HCT116 (cell line): ENCODE data around the gene LZTS3. TPM values are rescaled to one million over a fixed set of nuclear protein-coding genes. Genes with fewer than 3 reads are reported as not detected.

Experiments
- ATAC-seq: fragments of 200-7000 bp; cut with Tn5 transposase; 2 replicates; pipeline ENCODE4 v1.9.1; 2020; ENCODE audit warnings: mild to moderate bottlenecking, moderate library complexity
- BruUV-seq: library from RNA; stranded (reverse); fragments of 400-500 nt; replicated peaks from 2 replicates; lab custom pipeline; 2021; lab: Mats Ljungman, UMichigan
- CTCF ChIA-PET: fragments of 300-600 bp; sonication (Branson Sonifier 250); formaldehyde crosslinking; loops from one replicate; lab custom pipeline; 2021; ENCODE audit warnings: antibody characterized with exemption; lab: Charles Lee
- POLR2A ChIA-PET: fragments of 300-600, 350-600 bp; sonication (Branson Sonifier 250); formaldehyde crosslinking; loops from one replicate; lab custom pipeline; 2021; ENCODE audit warnings: antibody characterized with exemption; lab: Charles Lee
- RAD21 ChIA-PET, 2 experiments: fragments of 300-600 bp; sonication (Branson Sonifier 250); formaldehyde crosslinking; loops; one replicate each; lab custom pipeline; 2023; ENCODE audit warnings: low total read pairs in 2 of 2; ENCODE audit not compliant: uncharacterized antibody in 2 of 2, unreplicated experiment in 2 of 2, low non-redundant PET in 1 of 2; lab: Charles Lee
- DNase-seq: peaks from one replicate; pipeline ENCODE4 v3.0.0-alpha.2; 2010; ENCODE audit warnings: low read depth, low spot score
- H2AFZ ChIP-seq: fragments of 200-600 bp; shearing (Covaris generic), sonication (generic); 2 replicates; pipeline ENCODE4 v1.6.1; 2017; ENCODE audit warnings: low read depth, mixed run types, mixed read lengths, antibody characterized with exemption, low read length; ENCODE audit not compliant: poor library complexity, severe bottlenecking
- H3K27ac ChIP-seq: 2 replicates; pipeline ENCODE4 v1.5.1; 2012; ENCODE audit warnings: low read depth, low read length
- H3K27me3 ChIP-seq: fragments of 200-600 bp; sonication (generic); 2 replicates; pipeline ENCODE4 v1.6.1; 2016; ENCODE audit warnings: mixed run types, low read length, mixed read lengths; ENCODE audit not compliant: insufficient read depth
- H3K36me3 ChIP-seq, 2 experiments: fragments of 200-500 bp in 1 of 2; fragments of 200-600 bp in 1 of 2; sonication (Bioruptor generic) in 1 of 2; sonication (generic) in 1 of 2; 2 replicates each; pipeline versions ENCODE4 v1.5.1 to v1.6.1; 2014 to 2016; ENCODE audit warnings: low read length in 2 of 2, inconsistent platforms in 1 of 2, mixed read lengths in 1 of 2, mixed run types in 1 of 2; ENCODE audit not compliant: insufficient read depth in 2 of 2, control insufficient read depth in 1 of 2
- H3K4me1 ChIP-seq, 2 experiments: fragments of 200-600 bp in 1 of 2; sonication (generic) in 1 of 2; 2 replicates each; pipeline versions ENCODE4 v1.5.1 to v1.6.1; 2012 to 2017; ENCODE audit warnings: low read length in 2 of 2, inconsistent platforms in 1 of 2, mild to moderate bottlenecking in 1 of 2, mixed read lengths in 1 of 2, mixed run types in 1 of 2, moderate library complexity in 1 of 2; ENCODE audit not compliant: insufficient read depth in 2 of 2, control insufficient read depth in 1 of 2
- H3K4me2 ChIP-seq: fragments of 200-600 bp; sonication (generic); 2 replicates; pipeline ENCODE4 v1.6.1; 2017; ENCODE audit warnings: mixed run types, low read length, mixed read lengths
- H3K4me3 ChIP-seq, 2 experiments: fragments of 200-600 bp in 1 of 2; sonication (generic) in 1 of 2; replicated peaks in 1 of 2; 2 replicates each; pipeline ENCODE4 v1.5.1; 2011 to 2016; ENCODE audit warnings: low read length in 2 of 2, control low read depth in 1 of 2, low read depth in 1 of 2, mild to moderate bottlenecking in 1 of 2, mixed read lengths in 1 of 2, mixed run types in 1 of 2
- H3K79me2 ChIP-seq: fragments of 200-600 bp; sonication (generic); 2 replicates; pipeline ENCODE4 v1.6.1; 2017; ENCODE audit warnings: mild to moderate bottlenecking, mixed run types, low read length, moderate library complexity, mixed read lengths; ENCODE audit not compliant: insufficient read depth
- H3K9ac ChIP-seq: fragments of 200-600 bp; sonication (generic); 2 replicates; pipeline ENCODE4 v1.6.1; 2016; ENCODE audit warnings: low read length, mixed read lengths
- H3K9me2 ChIP-seq: fragments of 200-600 bp; sonication (generic), shearing (Covaris generic); 2 replicates; pipeline ENCODE4 v1.6.1; 2017; ENCODE audit warnings: mixed run types, mild to moderate bottlenecking, moderate library complexity; ENCODE audit not compliant: insufficient read depth
- H3K9me3 ChIP-seq, 2 experiments: fragments of 200-500 bp in 1 of 2; fragments of 200-600 bp in 1 of 2; sonication (Bioruptor generic) in 1 of 2; sonication (generic) in 1 of 2; 2 replicates each; pipeline ENCODE4 v1.6.1; 2014 to 2017; ENCODE audit warnings: low read length in 2 of 2, mixed read lengths in 2 of 2, inconsistent platforms in 1 of 2, low read depth in 1 of 2, mild to moderate bottlenecking in 1 of 2, mixed run types in 1 of 2, moderate library complexity in 1 of 2; ENCODE audit not compliant: control insufficient read depth in 1 of 2, insufficient read depth in 1 of 2
- H4K20me1 ChIP-seq: fragments of 200-600 bp; sonication (generic), shearing (Covaris generic); 2 replicates; pipeline ENCODE4 v1.6.1; 2017; ENCODE audit warnings: mixed run types, mild to moderate bottlenecking, moderate library complexity; ENCODE audit not compliant: insufficient read depth
- ATF3 ChIP-seq: IDR thresholded peaks from 2 replicates; pipeline ENCODE4 v1.6.1; 2012
- CBX3 ChIP-seq: IDR thresholded peaks from 2 replicates; pipeline ENCODE4 v1.6.1; 2012; ENCODE audit warnings: low read depth
- CEBPB ChIP-seq: IDR thresholded peaks from 2 replicates; pipeline ENCODE4 v1.6.1; 2012; ENCODE audit warnings: low read depth
- CTCF ChIP-seq, 3 experiments: fragments of 200-600 bp in 1 of 3; sonication (generic) in 1 of 3; IDR thresholded peaks in 2 of 3; conservative IDR thresholded peaks in 1 of 3; 2 replicates each; pipeline ENCODE4 v1.5.1; 2012 to 2017; ENCODE audit warnings: low read depth in 2 of 3, low read length in 2 of 3, antibody characterized with exemption in 1 of 3, borderline replicate concordance in 1 of 3, control low read depth in 1 of 3, mild to moderate bottlenecking in 1 of 3, mixed read lengths in 1 of 3, mixed run types in 1 of 3, moderate library complexity in 1 of 3; ENCODE audit not compliant: insufficient read depth in 1 of 3
- EGR1 ChIP-seq: IDR thresholded peaks from 2 replicates; pipeline ENCODE4 v1.6.1; 2012; ENCODE audit warnings: low read depth
- ELF1 ChIP-seq: IDR thresholded peaks from 2 replicates; pipeline ENCODE4 v1.6.1; 2012; ENCODE audit warnings: low read depth, borderline replicate concordance
- EZH2 ChIP-seq: fragments of 200-600 bp; sonication (generic); IDR thresholded peaks from 2 replicates; pipeline ENCODE4 v1.6.1; 2017; ENCODE audit warnings: antibody characterized with exemption, mixed run types
- EZH2phosphoT487 ChIP-seq: fragments of 200-600 bp; IDR thresholded peaks from 2 replicates; pipeline ENCODE4 v1.6.1; 2018; ENCODE audit warnings: antibody characterized with exemption, borderline replicate concordance
- FOSL1 ChIP-seq: IDR thresholded peaks from 2 replicates; pipeline ENCODE4 v1.6.1; 2012; ENCODE audit warnings: low read depth
- JUND ChIP-seq: IDR thresholded peaks from 2 replicates; pipeline ENCODE4 v1.6.1; 2012
- MAX ChIP-seq: IDR thresholded peaks from 2 replicates; pipeline ENCODE4 v1.6.1; 2012
- POLR2A ChIP-seq: IDR thresholded peaks from 2 replicates; pipeline ENCODE4 v1.7.0; 2011; ENCODE audit warnings: borderline replicate concordance; ENCODE audit not compliant: insufficient read depth, insufficient read length; ENCODE audit errors: extremely low read depth
- RAD21 ChIP-seq: IDR thresholded peaks from 2 replicates; pipeline ENCODE4 v1.6.1; 2012; ENCODE audit warnings: low read depth, mild to moderate bottlenecking
- SIN3A ChIP-seq: IDR thresholded peaks from 2 replicates; pipeline ENCODE4 v1.6.1; 2012; ENCODE audit warnings: low read depth
- SP1 ChIP-seq: IDR thresholded peaks from 2 replicates; pipeline ENCODE4 v1.6.1; 2012; ENCODE audit warnings: low read depth
- SRF ChIP-seq: IDR thresholded peaks from 2 replicates; pipeline ENCODE4 v1.6.1; 2012; ENCODE audit warnings: low read depth
- YY1 ChIP-seq: IDR thresholded peaks from 2 replicates; pipeline ENCODE4 v1.6.1; 2011; ENCODE audit warnings: low read length, low read depth, moderate library complexity, mild to moderate bottlenecking; ENCODE audit not compliant: insufficient replicate concordance; ENCODE audit errors: extremely low read depth
- ZFX ChIP-seq: fragments of 450-650 bp; IDR thresholded peaks from 2 replicates; pipeline ENCODE4 v1.6.1; 2017
- intact Hi-C: fragments of 100-400 bp; cut with micrococcal nuclease; formaldehyde crosslinking; loops from 2 replicates; pipeline ENCODE4 v1.10.0; 2022
- total RNA-seq: library from RNA; stranded (reverse); gene quantifications from one replicate; pipeline ENCODE4 v1.2.1, GENCODE V29; 2021; ENCODE audit not compliant: unreplicated experiment

Gene LZTS3
- total RNA-seq, 1 experiment from 2014 or later: 5.2 TPM

GRCh38 chr20:3134151-3134550 is 39.2 kb downstream of the LZTS3 start (continued):
- no peak for TF ChIP-seq YY1
- TF ChIP-seq ATF3: no peak
- no peak for TF ChIP-seq MAX
- TF ChIP-seq, all 23 proteins: peak for 0

- POLR2A ChIA-PET: no interaction called here
- ATAC-seq: no peak
Observed at GRCh38 chr20:3133155-3133554, 40.2 kb downstream of the LZTS3 start.

More at GRCh38 chr20:3133155-3133554, 40.2 kb downstream of the LZTS3 start:
- Histone ChIP-seq H3K9me2 (no peaks in the 10 kb centered on the region), H3K36me3 (no peaks in the 10 kb centered on the region), H3K79me2 (peaks cover 28% of the 10 kb centered on the region), H3K27me3 (no peaks in the 10 kb centered on the region), H3K9ac (no peak overlapping the region), H3K4me1 (peaks cover 0 to 10% of the 10 kb centered on the region in 2 experiments; a peak in 2 of 4 replicates), H4K20me1 (no peaks in the 10 kb centered on the region), H3K4me2 (no peak overlapping the region), H3K4me3 (no peak overlapping the region), H3K9me3 (no peaks in the 10 kb centered on the region), H2AFZ (no peak overlapping the region), H3K27ac (no peak overlapping the region)
- no TSS peak for BruUV-seq
- DNase-seq: no peak
- ChIA-PET RAD21 (no interaction called here), CTCF (no interaction called here)
- intact Hi-C loops: no loop called here
- TF ChIP-seq SP1: no peak
- TF ChIP-seq CBX3: no peak
- no peak for TF ChIP-seq ATF3
- no peak for TF ChIP-seq SRF
- TF ChIP-seq RAD21: no peak
- no peak for TF ChIP-seq SIN3A
- TF ChIP-seq CEBPB: no peak
- TF ChIP-seq ZFX: no peak
- TF ChIP-seq EZH2phosphoT487: no peak
- no peak for TF ChIP-seq ELF1
- TF ChIP-seq MAX: no peak
- TF ChIP-seq FOSL1: no peak
- TF ChIP-seq CTCF (IDR thresholded peaks at IDR 0.05 in 2 of 3, conservative IDR thresholded peaks at IDR 0.05 in 1 of 3; ENCODE audit: borderline replicate concordance in 1 of 3, insufficient read depth in 1 of 3, low read depth in 2 of 3, low read length in 2 of 3): no peak
- no peak for TF ChIP-seq POLR2A
- TF ChIP-seq JUND: no peak
- TF ChIP-seq EZH2: no peak
- TF ChIP-seq EGR1: no peak
